GM18873 (cell line): ENCODE data around the gene CHAC1.

Source experiments
- ATAC-seq: cut with Tn5 transposase; IDR thresholded peaks from one replicate; pipeline ENCODE4 v1.9.1; 2021; ENCODE audit warnings: mild to moderate bottlenecking, moderate library complexity, moderate number of reproducible peaks; ENCODE audit not compliant: unreplicated experiment, low FRiP score

CHAC1 gene, protein sequence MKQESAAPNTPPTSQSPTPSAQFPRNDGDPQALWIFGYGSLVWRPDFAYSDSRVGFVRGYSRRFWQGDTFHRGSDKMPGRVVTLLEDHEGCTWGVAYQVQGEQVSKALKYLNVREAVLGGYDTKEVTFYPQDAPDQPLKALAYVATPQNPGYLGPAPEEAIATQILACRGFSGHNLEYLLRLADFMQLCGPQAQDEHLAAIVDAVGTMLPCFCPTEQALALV

GRCh38 chr15:40952901-40953712 lies at the start of gene CHAC1:
TSS of gene CHAC1 (plus strand) at chr15:40953471. CDS start at chr15:40953584, 113 bp downstream.
- ATAC-seq = peak; percentile 84

DNA sequence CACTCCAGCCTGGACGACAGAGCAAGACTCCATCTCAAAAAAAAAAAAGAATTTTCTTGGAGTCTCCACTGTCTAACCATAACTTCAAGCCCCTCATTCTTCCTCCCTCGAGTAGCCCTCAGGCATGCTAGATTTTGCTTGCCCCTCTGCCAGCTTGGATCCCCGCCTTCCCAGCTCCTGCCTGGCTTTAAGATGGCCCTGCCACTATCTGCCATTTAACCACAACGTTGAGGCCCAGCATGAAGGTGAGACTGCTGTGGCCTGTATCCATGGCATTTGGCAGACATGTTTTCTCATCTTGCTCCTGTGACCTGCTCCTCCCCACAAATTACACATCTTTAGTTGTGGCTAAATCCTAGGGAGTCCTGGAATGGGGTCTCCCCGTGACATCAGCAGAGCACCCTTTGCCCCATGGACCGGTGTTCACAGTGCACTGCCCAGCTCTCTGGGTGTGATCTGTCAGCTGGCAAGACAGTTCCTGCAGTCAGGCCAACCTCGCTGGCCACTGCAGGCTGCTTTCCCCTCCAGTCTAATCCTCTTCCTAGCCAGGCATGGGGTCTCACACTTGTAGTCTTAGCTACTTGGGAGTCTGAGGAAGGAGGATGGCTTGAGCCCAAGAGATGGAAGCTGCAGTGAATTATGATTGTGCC lies 48.6 kb upstream of the CHAC1 start:
- no peak for ATAC-seq

- ATAC-seq = no peak
These were observed 46.9 kb upstream of the CHAC1 start for GRCh38 chr15:40906091-40906990.

DNA sequence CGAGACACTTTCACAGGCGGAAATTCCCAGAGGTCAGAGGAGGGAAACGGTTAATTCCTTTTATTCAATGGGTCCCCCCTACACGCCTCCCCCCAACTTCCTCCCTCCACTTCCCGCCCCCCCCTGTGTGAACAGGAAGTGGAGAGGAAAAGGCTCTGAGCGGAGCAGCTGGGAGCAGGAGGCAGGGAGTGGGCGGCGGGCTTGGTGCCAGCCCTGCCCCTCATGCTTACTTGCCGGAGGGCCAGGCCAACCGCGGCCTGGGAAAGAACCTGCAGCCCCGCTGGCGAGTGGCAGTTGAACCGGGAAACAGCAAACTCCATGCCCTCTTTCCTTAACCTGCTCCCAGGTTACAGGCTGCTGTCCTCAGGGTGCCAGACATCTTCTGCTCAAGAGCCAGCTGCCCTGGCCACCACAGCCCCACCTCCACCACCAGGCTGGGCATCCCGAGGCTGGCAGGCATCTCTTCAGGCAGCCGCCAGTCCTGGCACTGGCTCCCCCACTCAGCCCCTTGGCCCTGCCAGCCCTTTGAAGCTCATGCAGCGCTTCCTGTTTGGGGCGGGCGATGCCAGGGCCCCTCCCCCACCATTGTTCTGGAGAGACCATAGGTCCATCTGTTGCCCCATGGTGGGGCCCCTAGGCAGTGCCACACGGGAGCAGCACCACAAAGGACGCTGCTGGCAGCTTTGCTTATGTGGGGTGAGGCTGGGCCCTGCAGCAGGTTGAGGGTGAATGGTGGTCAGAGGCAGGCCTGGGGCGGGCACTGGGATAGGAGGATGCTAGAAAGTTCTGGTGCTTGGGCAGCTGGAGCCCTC lies 46.1 kb upstream of the CHAC1 start:
- no peak for ATAC-seq

DNA sequence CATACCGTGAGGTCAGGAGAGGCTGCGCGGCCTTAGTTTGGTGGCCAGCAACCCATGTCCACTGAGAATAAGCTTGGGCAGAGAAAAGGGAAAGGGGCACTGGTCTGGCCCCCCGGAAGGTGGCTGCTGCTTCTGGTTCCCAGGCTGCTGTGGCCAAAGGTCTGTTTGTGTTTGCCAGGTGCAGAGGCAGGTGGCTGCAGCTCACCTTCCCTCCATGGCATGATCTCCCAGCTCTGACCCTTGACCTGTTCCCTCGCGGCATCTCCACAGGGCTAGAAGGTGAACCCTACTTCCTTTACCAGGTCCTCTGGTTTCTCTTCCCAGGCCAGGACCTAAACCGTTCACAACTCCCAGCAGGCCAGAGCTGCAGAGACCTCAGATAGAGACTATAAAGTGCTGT lies 45.2 kb upstream of the CHAC1 start:
- ATAC-seq = no peak

- no peak for ATAC-seq
These were observed 43.3 kb upstream of the CHAC1 start for GRCh38 chr15:40909662-40910630.

GRCh38 chr15:40911141-40911540 lies 42.1 kb upstream of the CHAC1 start:
- ATAC-seq = no peak

- no peak for ATAC-seq
These were observed 41.6 kb upstream of the CHAC1 start for GRCh38 chr15:40911693-40912092.

DNA sequence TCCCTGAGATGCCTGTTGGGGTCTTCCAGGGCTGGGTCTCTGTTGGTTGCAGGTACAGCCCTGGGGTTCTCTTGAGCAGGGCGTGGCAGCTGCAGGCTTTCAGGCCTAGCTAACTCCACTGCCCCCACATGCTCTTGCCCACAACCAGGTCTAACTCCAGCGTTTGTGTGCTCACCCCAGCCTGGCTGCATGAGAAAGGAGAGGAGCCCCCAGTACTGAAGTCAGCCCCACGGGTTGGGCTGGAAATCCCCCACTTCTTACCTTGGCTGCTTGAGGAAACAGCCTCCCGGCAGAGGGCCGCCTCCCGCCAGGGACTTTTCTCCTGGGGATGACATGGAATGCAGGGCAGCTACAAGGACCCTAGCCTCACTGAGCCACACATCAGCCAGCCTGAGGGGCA lies 40.8 kb upstream of the CHAC1 start:
- ATAC-seq = no peak

GRCh38 chr15:40914013-40914412 lies 39.3 kb upstream of the CHAC1 start:
- ATAC-seq = no peak

DNA sequence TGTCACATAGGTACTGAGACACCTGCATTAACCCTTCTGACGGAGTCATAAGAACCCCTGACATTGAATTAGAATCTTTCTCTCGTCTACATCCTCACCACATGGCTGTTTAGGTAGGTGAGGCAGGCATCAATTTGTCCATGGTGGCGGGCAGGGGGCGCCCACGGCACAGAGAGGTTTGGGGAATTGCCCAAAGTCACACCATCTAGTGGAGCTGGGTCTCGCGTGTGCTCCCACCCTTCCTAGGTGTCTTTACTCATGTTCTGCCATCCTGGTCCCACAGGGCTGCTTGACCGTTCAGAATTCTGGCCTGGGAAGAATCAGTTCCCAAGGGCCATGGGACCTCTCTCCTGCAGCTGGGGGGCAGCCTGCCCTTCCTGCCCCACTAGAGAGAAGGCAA lies 38.8 kb upstream of the CHAC1 start:
- no peak for ATAC-seq

GRCh38 chr15:40915116-40915661 lies 38.1 kb upstream of the CHAC1 start:
- ATAC-seq = no peak

GRCh38 chr15:40915679-40916078 lies 37.6 kb upstream of the CHAC1 start:
- ATAC-seq = no peak

DNA sequence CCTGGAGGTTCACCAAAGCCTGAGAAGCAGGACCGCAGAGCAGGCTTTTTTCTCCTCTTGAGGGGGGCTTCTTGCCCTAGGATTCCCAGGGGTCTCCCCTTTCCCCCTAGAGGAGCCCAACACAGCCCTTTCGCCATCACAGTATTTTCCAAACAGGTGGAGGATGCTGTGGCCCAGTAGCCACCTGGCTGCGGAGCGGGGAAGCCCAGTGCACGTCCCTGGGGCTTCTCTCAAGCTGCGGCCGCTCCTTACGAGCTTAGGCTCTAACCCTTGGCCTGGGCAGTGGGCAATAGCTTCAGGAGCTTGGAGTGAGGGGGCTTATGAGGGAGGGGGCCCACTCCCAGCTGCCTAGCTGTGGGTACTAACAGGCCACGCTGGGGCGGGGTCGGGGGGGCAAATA lies 35.7 kb upstream of the CHAC1 start:
- ATAC-seq = no peak

GRCh38 chr15:40918146-40918798 lies 35.0 kb upstream of the CHAC1 start:
- no peak for ATAC-seq

DNA sequence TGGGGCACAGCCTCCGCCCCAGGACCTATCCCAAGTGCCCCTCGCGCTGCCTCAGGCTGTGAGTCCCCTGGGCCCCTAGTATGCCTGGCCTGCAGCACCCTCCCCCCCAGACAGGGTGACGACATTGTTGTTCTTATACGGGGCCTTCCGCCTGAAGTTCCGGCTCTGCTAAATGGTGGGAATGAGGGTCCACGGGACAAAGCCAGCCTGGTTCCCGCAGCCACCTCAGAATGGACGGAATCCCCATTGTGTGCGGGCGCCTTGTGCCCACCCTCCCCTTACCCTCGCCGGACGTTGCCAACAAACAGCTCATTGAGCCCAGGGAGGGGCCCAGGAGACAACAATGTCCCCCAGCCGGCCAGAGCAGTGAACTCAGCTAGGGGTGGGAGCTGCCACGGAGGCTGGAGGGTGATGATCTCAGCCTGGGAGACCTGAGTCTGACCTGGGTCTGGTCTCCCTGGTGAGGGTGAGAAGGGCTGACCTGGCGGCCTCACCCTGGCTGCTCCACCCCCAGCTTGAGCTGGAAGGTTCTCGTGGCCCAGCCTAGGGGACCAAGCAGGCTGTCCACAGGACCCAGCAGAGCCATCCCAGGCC lies 34.4 kb upstream of the CHAC1 start:
- no peak for ATAC-seq

DNA sequence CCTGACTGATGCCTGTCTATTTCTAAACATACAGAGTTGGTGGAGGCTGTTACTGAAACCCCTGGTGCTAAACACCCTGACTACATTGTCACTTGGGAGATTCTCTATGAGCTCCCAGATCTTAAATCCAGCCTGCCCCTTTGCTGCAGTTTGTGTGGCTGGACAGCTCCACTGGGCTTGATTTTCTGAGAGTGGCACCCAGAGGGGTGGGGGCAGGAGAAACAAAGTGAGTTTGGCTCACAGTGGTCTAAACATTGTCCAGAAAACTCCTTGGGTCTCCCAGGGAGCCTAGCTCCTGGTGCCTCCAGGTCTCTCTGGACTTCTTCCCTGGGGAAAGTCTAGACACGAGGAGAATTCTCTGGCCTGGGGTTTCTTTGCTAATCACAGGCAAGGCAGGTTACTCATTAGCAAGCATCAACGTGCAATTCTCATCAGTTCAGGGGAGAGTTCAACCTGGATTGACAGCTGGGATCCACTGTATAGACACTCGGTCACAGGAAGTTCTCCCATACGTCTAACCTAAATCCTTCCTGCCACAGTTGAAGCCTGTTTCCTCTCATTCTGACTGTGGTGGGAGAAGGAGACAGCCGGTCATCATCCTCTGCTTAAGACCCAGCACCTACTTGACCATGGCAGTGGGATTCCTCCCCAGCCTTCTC lies 31.2 kb upstream of the CHAC1 start:
- no peak for ATAC-seq
